ENCODE data around the gene CHMP4B.

DNA sequence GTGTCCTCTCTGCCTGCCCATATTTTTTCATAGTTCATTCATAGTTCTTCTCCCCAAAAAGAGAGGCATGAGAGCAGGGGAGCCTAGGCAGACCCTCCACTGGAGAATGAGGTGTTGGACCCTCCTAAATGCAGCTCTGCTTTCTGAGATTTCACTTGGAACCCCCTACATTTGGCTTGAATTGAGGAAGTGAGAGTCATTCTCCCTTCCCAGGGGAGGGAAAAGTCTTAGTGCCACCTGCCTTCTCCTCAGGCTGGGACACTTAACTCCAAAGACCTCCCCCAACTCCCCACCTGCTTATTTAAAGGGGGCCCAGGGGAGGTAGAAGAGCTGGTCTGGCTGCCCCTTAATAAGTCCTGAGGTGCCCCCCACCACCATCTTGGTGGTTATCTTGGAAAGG is 78.2 kb downstream of the CHMP4B start:
- TF ChIP-seq, protein P1, sequence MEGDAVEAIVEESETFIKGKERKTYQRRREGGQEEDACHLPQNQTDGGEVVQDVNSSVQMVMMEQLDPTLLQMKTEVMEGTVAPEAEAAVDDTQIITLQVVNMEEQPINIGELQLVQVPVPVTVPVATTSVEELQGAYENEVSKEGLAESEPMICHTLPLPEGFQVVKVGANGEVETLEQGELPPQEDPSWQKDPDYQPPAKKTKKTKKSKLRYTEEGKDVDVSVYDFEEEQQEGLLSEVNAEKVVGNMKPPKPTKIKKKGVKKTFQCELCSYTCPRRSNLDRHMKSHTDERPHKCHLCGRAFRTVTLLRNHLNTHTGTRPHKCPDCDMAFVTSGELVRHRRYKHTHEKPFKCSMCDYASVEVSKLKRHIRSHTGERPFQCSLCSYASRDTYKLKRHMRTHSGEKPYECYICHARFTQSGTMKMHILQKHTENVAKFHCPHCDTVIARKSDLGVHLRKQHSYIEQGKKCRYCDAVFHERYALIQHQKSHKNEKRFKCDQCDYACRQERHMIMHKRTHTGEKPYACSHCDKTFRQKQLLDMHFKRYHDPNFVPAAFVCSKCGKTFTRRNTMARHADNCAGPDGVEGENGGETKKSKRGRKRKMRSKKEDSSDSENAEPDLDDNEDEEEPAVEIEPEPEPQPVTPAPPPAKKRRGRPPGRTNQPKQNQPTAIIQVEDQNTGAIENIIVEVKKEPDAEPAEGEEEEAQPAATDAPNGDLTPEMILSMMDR (IDR thresholded peaks at IDR 0.05) = no peak
- no peak for TF ChIP-seq EP300 (IDR thresholded peaks at IDR 0.05)
- TF ChIP-seq POLR2A (IDR thresholded peaks at IDR 0.05) = no peak
- no peak for TF ChIP-seq POLR2AphosphoS5 (IDR thresholded peaks at IDR 0.05)

Measured in sigmoid colon (tissue), 4 donors.